Progenitor cell of endocrine pancreas (in vitro differentiated cells): ENCODE results near the gene TRIM24. TPM values are rescaled to one million over a fixed set of nuclear protein-coding genes. Genes with fewer than 3 reads are reported as not detected.

Experiments used
- DNase-seq: peaks from one replicate; pipeline ENCODE4 v3.0.0; 2021; ENCODE audit warnings: low spot score; ENCODE audit not compliant: unreplicated experiment
- H3K27ac Mint-ChIP-seq: 2 replicates; pipeline ENCODE4 v1.8.0; 2021; ENCODE audit warnings: mild to moderate bottlenecking, moderate library complexity, mixed read lengths
- H3K27me3 Mint-ChIP-seq: 2 replicates; pipeline ENCODE4 v1.8.0; 2021; ENCODE audit warnings: mixed read lengths
- H3K36me3 Mint-ChIP-seq: 2 replicates; pipeline ENCODE4 v1.8.0; 2022; ENCODE audit warnings: mixed read lengths; ENCODE audit not compliant: insufficient read depth
- H3K4me1 Mint-ChIP-seq: 2 replicates; pipeline ENCODE4 v1.8.0; 2021; ENCODE audit warnings: low read depth, mixed read lengths
- H3K4me3 Mint-ChIP-seq: 2 replicates; pipeline ENCODE4 v1.8.0; 2021; ENCODE audit warnings: low read depth, mild to moderate bottlenecking, moderate library complexity, mixed read lengths
- H3K9me3 Mint-ChIP-seq: 2 replicates; pipeline ENCODE4 v1.8.0; 2021; ENCODE audit warnings: low read depth, mixed read lengths
- total RNA-seq: library from RNA; stranded (reverse); gene quantifications from 2 replicates; pipeline ENCODE4 v1.2.1, GENCODE V29; 2021
- TF ChIP-seq, protein P1 (sequence below): fragments of 200-600 bp; sonication (generic); IDR thresholded peaks from one replicate; pipeline ENCODE4 v1.5.0; 2021; ENCODE audit warnings: antibody characterized with exemption, mild to moderate bottlenecking; ENCODE audit not compliant: unreplicated experiment

The TRIM24 gene
- total RNA-seq, 1 donor from 2014 or later, result 114 TPM

DNA sequence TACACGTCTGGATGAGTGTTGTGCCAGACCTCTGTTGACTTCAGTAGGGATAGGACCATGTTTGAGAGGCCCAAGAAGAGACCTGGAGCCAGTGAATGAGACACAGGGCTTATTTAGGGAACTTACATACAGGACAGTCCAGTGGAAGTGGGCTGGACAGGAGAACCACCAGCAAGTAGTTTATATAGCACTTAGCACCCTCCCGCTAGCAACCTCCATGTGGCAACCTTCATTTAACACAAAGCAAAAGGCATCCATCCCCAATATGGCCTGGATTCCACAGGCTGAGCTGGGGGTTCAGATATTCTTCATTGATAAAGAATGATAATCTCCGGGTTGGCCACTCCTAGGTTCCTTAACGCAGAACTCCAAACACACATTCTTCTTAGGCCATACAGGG is 93.7 kb downstream of the TRIM24 start:
- H3K4me3 Mint-ChIP-seq, result no peak overlapping the region
- H3K27ac Mint-ChIP-seq, result no peak overlapping the region
- TF ChIP-seq, protein P1, sequence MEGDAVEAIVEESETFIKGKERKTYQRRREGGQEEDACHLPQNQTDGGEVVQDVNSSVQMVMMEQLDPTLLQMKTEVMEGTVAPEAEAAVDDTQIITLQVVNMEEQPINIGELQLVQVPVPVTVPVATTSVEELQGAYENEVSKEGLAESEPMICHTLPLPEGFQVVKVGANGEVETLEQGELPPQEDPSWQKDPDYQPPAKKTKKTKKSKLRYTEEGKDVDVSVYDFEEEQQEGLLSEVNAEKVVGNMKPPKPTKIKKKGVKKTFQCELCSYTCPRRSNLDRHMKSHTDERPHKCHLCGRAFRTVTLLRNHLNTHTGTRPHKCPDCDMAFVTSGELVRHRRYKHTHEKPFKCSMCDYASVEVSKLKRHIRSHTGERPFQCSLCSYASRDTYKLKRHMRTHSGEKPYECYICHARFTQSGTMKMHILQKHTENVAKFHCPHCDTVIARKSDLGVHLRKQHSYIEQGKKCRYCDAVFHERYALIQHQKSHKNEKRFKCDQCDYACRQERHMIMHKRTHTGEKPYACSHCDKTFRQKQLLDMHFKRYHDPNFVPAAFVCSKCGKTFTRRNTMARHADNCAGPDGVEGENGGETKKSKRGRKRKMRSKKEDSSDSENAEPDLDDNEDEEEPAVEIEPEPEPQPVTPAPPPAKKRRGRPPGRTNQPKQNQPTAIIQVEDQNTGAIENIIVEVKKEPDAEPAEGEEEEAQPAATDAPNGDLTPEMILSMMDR, result no peak
- H3K4me1 Mint-ChIP-seq, result no peaks in the 10 kb centered on the region
- H3K27me3 Mint-ChIP-seq, result no peaks in the 10 kb centered on the region
- peaks cover 40% of the 10 kb centered on the region for H3K9me3 Mint-ChIP-seq
- no peak for DNase-seq
- peaks cover 92% of the 10 kb centered on the region for H3K36me3 Mint-ChIP-seq

DNA sequence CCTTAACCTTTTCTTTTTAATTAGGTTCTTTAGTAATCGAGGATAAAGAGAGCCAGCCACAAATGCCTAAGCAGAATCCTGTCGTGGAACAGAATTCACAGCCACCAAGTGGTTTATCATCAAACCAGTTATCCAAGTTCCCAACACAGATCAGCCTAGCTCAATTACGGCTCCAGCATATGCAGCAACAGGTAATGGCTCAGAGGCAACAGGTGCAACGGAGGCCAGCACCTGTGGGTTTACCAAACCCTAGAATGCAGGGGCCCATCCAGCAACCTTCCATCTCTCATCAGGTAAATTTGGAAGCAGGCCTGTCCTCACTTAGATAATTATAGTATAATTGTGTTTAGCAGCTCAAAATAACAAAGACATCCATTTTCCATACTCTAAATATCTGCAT is 94.6 kb downstream of the TRIM24 start:
- H3K9me3 Mint-ChIP-seq, result peaks cover 40% of the 10 kb centered on the region
- DNase-seq, result no peak
- H3K36me3 Mint-ChIP-seq, result peaks cover 94% of the 10 kb centered on the region
- H3K4me3 Mint-ChIP-seq, result no peak overlapping the region
- no peak overlapping the region for H3K27ac Mint-ChIP-seq
- no peaks in the 10 kb centered on the region for H3K4me1 Mint-ChIP-seq
- TF ChIP-seq, protein P1, result no peak
- no peaks in the 10 kb centered on the region for H3K27me3 Mint-ChIP-seq

DNA sequence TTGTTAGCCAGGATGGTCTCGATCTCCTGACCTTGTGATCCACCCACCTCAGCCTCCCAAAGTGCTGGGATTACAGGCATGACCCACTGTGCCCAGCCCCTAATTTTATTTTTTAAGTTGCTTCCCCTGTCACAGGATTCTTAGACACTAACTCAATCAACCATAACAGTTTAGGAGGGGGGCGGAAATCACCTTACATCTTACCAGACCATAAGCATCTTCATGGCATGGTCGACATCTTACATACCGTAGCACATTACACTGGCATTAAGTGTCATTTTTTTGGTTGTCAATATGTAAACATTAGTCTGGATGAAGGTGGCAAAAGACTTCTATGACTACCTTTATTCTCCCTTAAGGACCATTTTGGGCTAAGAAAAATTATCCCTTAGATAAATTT is 95.6 kb downstream of the TRIM24 start:
- H3K27me3 Mint-ChIP-seq, result no peaks in the 10 kb centered on the region
- H3K4me1 Mint-ChIP-seq, result no peaks in the 10 kb centered on the region
- no peak overlapping the region for H3K27ac Mint-ChIP-seq
- H3K36me3 Mint-ChIP-seq, result peaks cover 95% of the 10 kb centered on the region
- peaks cover 38% of the 10 kb centered on the region for H3K9me3 Mint-ChIP-seq
- TF ChIP-seq, protein P1, result no peak
- no peak overlapping the region for H3K4me3 Mint-ChIP-seq
- no peak for DNase-seq

DNA sequence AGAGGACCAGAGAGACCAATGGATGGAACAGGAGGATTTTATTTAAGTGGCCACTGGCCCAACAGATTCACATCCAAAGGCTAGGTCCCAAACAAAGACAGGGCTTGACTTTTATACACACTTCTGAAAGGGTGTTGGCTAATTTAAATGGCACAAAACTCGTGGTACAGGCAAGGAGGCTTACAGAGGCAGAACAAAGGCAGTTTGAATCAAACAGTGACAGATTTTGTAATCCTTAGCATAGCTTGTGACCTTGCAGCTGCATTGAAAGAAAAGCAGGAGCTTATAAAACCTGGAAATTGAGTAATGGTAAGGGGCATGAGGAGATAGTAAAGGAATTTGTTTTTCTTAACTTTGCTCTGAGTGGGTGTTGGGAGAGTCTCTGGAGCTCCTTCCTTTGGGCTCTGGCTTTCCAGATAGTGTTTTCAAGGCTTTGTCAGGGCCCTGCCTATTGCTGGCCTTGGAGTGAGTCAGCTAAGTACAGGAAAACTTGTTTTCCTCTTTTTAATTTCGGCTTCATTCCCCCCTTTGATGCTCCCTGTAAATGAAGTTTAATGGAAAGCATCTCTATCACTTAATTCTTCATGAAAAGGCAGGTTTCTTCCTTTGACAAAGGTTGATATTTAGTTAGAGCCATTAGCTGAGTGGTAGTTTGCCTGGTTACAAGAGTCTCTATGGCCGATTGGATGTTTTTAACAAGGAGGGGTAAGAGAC is 96.9 kb downstream of the TRIM24 start:
- Mint-ChIP-seq H3K9me3 (peaks cover 36% of the 10 kb centered on the region), H3K36me3 (peaks cover 95% of the 10 kb centered on the region), H3K27me3 (no peaks in the 10 kb centered on the region), H3K4me1 (no peaks in the 10 kb centered on the region), H3K27ac (peak overlapping the region; percentile 78), H3K4me3 (no peak overlapping the region)
- TF ChIP-seq, protein P1, result no peak
- DNase-seq, result no peak

DNA sequence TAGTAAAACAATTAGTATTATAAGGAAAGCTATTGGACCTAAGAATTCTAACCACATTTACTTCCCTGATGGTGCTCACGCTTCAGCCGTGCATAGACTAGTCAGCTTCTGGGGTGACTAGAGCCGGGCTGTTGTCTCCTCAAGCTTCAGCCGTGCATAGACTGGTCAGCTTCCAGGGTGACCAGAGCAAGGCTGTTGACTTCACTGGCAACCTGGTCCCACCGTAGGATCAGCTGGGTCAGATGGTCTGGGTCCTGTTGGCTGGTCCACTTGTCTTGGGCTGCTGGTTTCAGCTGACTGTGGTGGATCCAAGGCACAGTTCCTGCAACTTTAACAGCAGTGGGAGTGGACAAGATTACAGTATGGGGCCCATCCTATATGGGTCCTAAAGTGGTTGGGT is 99.4 kb downstream of the TRIM24 start:
- no peaks in the 10 kb centered on the region for H3K4me1 Mint-ChIP-seq
- DNase-seq, result no peak
- no peak overlapping the region for H3K4me3 Mint-ChIP-seq
- H3K27ac Mint-ChIP-seq, result no peak overlapping the region
- TF ChIP-seq, protein P1, result no peak
- H3K9me3 Mint-ChIP-seq, result peaks cover 42% of the 10 kb centered on the region
- peaks cover 96% of the 10 kb centered on the region for H3K36me3 Mint-ChIP-seq
- H3K27me3 Mint-ChIP-seq, result no peaks in the 10 kb centered on the region
